GM19238 (cell line): Measurements from ENCODE around the gene CPPED1.

Experiments used
- DNase-seq: peaks from one replicate; pipeline ENCODE4 v3.0.0; 2011; ENCODE audit warnings: low spot score; ENCODE audit not compliant: insufficient read length

The CPPED1 gene

GRCh38 chr16:12682432-12683165, 121.1 kb downstream of the CPPED1 start:
- DNase-seq, result no peak

- DNase-seq, result no peak
Observed at GRCh38 chr16:12681653-12682052, 122.0 kb downstream of the CPPED1 start.

- no peak for DNase-seq
Observed at GRCh38 chr16:12680531-12680930, 123.2 kb downstream of the CPPED1 start.

- no peak for DNase-seq
Observed at GRCh38 chr16:12679660-12680272, 123.9 kb downstream of the CPPED1 start.

- no peak for DNase-seq
Observed at GRCh38 chr16:12678983-12679382, 124.7 kb downstream of the CPPED1 start.

- no peak for DNase-seq
Observed at GRCh38 chr16:12677502-12677901, 126.2 kb downstream of the CPPED1 start.

GRCh38 chr16:12675852-12676251, 127.8 kb downstream of the CPPED1 start:
- no peak for DNase-seq

- DNase-seq, result no peak
Observed at GRCh38 chr16:12675046-12675445, 128.6 kb downstream of the CPPED1 start.

GRCh38 chr16:12674524-12674923, 129.2 kb downstream of the CPPED1 start:
- no peak for DNase-seq

- no peak for DNase-seq
Observed at GRCh38 chr16:12674071-12674470, 129.6 kb downstream of the CPPED1 start.

GRCh38 chr16:12673466-12673865, 130.2 kb downstream of the CPPED1 start:
- no peak for DNase-seq

- no peak for DNase-seq
Observed at GRCh38 chr16:12672986-12673385, 130.7 kb downstream of the CPPED1 start.

- DNase-seq, result no peak
Observed at GRCh38 chr16:12669908-12670307, 133.8 kb downstream of the CPPED1 start.

- no peak for DNase-seq
Observed at GRCh38 chr16:12667909-12668308, 135.8 kb downstream of the CPPED1 start.

GRCh38 chr16:12664164-12664733, 139.4 kb downstream of the CPPED1 start:
- no peak for DNase-seq

- no peak for DNase-seq
Observed at GRCh38 chr16:12661656-12662172, 142.0 kb downstream of the CPPED1 start.

- DNase-seq, result no peak
Observed at GRCh38 chr16:12659871-12660270, 143.8 kb downstream of the CPPED1 start.

- DNase-seq, result no peak
Observed at GRCh38 chr16:12658506-12658905, 145.2 kb downstream of the CPPED1 start.

- no peak for DNase-seq
Observed at GRCh38 chr16:12655537-12655936, 148.2 kb downstream of the CPPED1 start.

- DNase-seq, result no peak
Observed at GRCh38 chr16:12653820-12654392, 149.8 kb downstream of the CPPED1 start.

- DNase-seq, result no peak
Observed at GRCh38 chr16:12652924-12653323, 150.8 kb downstream of the CPPED1 start.
